HCT116 (cell line): ENCODE data around the gene AASS. TPM values are rescaled to one million over a fixed set of nuclear protein-coding genes. Genes with fewer than 3 reads are reported as not detected.

Experiments used
- ATAC-seq: fragments of 200-7000 bp; cut with Tn5 transposase; 2 replicates; pipeline ENCODE4 v1.9.1; 2020; ENCODE audit warnings: mild to moderate bottlenecking, moderate library complexity
- BruUV-seq: library from RNA; stranded (reverse); fragments of 400-500 nt; replicated peaks from 2 replicates; lab custom pipeline; 2021; lab: Mats Ljungman, UMichigan
- CTCF ChIA-PET: fragments of 300-600 bp; sonication (Branson Sonifier 250); formaldehyde crosslinking; loops from one replicate; lab custom pipeline; 2021; ENCODE audit warnings: antibody characterized with exemption; lab: Charles Lee
- POLR2A ChIA-PET: fragments of 300-600, 350-600 bp; sonication (Branson Sonifier 250); formaldehyde crosslinking; loops from one replicate; lab custom pipeline; 2021; ENCODE audit warnings: antibody characterized with exemption; lab: Charles Lee
- RAD21 ChIA-PET, 2 experiments: fragments of 300-600 bp; sonication (Branson Sonifier 250); formaldehyde crosslinking; loops; one replicate each; lab custom pipeline; 2023; ENCODE audit warnings: low total read pairs in 2 of 2; ENCODE audit not compliant: uncharacterized antibody in 2 of 2, unreplicated experiment in 2 of 2, low non-redundant PET in 1 of 2; lab: Charles Lee
- DNase-seq: peaks from one replicate; pipeline ENCODE4 v3.0.0-alpha.2; 2010; ENCODE audit warnings: low read depth, low spot score
- H2AFZ ChIP-seq: fragments of 200-600 bp; shearing (Covaris generic), sonication (generic); 2 replicates; pipeline ENCODE4 v1.6.1; 2017; ENCODE audit warnings: low read depth, mixed run types, mixed read lengths, antibody characterized with exemption, low read length; ENCODE audit not compliant: poor library complexity, severe bottlenecking
- H3K27ac ChIP-seq: 2 replicates; pipeline ENCODE4 v1.5.1; 2012; ENCODE audit warnings: low read depth, low read length
- H3K27me3 ChIP-seq: fragments of 200-600 bp; sonication (generic); 2 replicates; pipeline ENCODE4 v1.6.1; 2016; ENCODE audit warnings: mixed run types, low read length, mixed read lengths; ENCODE audit not compliant: insufficient read depth
- H3K36me3 ChIP-seq, 2 experiments: fragments of 200-500 bp in 1 of 2; fragments of 200-600 bp in 1 of 2; sonication (Bioruptor generic) in 1 of 2; sonication (generic) in 1 of 2; 2 replicates each; pipeline versions ENCODE4 v1.5.1 to v1.6.1; 2014 to 2016; ENCODE audit warnings: low read length in 2 of 2, inconsistent platforms in 1 of 2, mixed read lengths in 1 of 2, mixed run types in 1 of 2; ENCODE audit not compliant: insufficient read depth in 2 of 2, control insufficient read depth in 1 of 2
- H3K4me1 ChIP-seq, 2 experiments: fragments of 200-600 bp in 1 of 2; sonication (generic) in 1 of 2; 2 replicates each; pipeline versions ENCODE4 v1.5.1 to v1.6.1; 2012 to 2017; ENCODE audit warnings: low read length in 2 of 2, inconsistent platforms in 1 of 2, mild to moderate bottlenecking in 1 of 2, mixed read lengths in 1 of 2, mixed run types in 1 of 2, moderate library complexity in 1 of 2; ENCODE audit not compliant: insufficient read depth in 2 of 2, control insufficient read depth in 1 of 2
- H3K4me2 ChIP-seq: fragments of 200-600 bp; sonication (generic); 2 replicates; pipeline ENCODE4 v1.6.1; 2017; ENCODE audit warnings: mixed run types, low read length, mixed read lengths
- H3K4me3 ChIP-seq, 2 experiments: fragments of 200-600 bp in 1 of 2; sonication (generic) in 1 of 2; replicated peaks in 1 of 2; 2 replicates each; pipeline ENCODE4 v1.5.1; 2011 to 2016; ENCODE audit warnings: low read length in 2 of 2, control low read depth in 1 of 2, low read depth in 1 of 2, mild to moderate bottlenecking in 1 of 2, mixed read lengths in 1 of 2, mixed run types in 1 of 2
- H3K79me2 ChIP-seq: fragments of 200-600 bp; sonication (generic); 2 replicates; pipeline ENCODE4 v1.6.1; 2017; ENCODE audit warnings: mild to moderate bottlenecking, mixed run types, low read length, moderate library complexity, mixed read lengths; ENCODE audit not compliant: insufficient read depth
- H3K9ac ChIP-seq: fragments of 200-600 bp; sonication (generic); 2 replicates; pipeline ENCODE4 v1.6.1; 2016; ENCODE audit warnings: low read length, mixed read lengths
- H3K9me2 ChIP-seq: fragments of 200-600 bp; sonication (generic), shearing (Covaris generic); 2 replicates; pipeline ENCODE4 v1.6.1; 2017; ENCODE audit warnings: mixed run types, mild to moderate bottlenecking, moderate library complexity; ENCODE audit not compliant: insufficient read depth
- H3K9me3 ChIP-seq, 2 experiments: fragments of 200-500 bp in 1 of 2; fragments of 200-600 bp in 1 of 2; sonication (Bioruptor generic) in 1 of 2; sonication (generic) in 1 of 2; 2 replicates each; pipeline ENCODE4 v1.6.1; 2014 to 2017; ENCODE audit warnings: low read length in 2 of 2, mixed read lengths in 2 of 2, inconsistent platforms in 1 of 2, low read depth in 1 of 2, mild to moderate bottlenecking in 1 of 2, mixed run types in 1 of 2, moderate library complexity in 1 of 2; ENCODE audit not compliant: control insufficient read depth in 1 of 2, insufficient read depth in 1 of 2
- H4K20me1 ChIP-seq: fragments of 200-600 bp; sonication (generic), shearing (Covaris generic); 2 replicates; pipeline ENCODE4 v1.6.1; 2017; ENCODE audit warnings: mixed run types, mild to moderate bottlenecking, moderate library complexity; ENCODE audit not compliant: insufficient read depth
- ATF3 ChIP-seq: IDR thresholded peaks from 2 replicates; pipeline ENCODE4 v1.6.1; 2012
- CBX3 ChIP-seq: IDR thresholded peaks from 2 replicates; pipeline ENCODE4 v1.6.1; 2012; ENCODE audit warnings: low read depth
- ELF1 ChIP-seq: IDR thresholded peaks from 2 replicates; pipeline ENCODE4 v1.6.1; 2012; ENCODE audit warnings: low read depth, borderline replicate concordance
- EZH2phosphoT487 ChIP-seq: fragments of 200-600 bp; IDR thresholded peaks from 2 replicates; pipeline ENCODE4 v1.6.1; 2018; ENCODE audit warnings: antibody characterized with exemption, borderline replicate concordance
- FOSL1 ChIP-seq: IDR thresholded peaks from 2 replicates; pipeline ENCODE4 v1.6.1; 2012; ENCODE audit warnings: low read depth
- JUND ChIP-seq: IDR thresholded peaks from 2 replicates; pipeline ENCODE4 v1.6.1; 2012
- POLR2A ChIP-seq: IDR thresholded peaks from 2 replicates; pipeline ENCODE4 v1.7.0; 2011; ENCODE audit warnings: borderline replicate concordance; ENCODE audit not compliant: insufficient read depth, insufficient read length; ENCODE audit errors: extremely low read depth
- RAD21 ChIP-seq: IDR thresholded peaks from 2 replicates; pipeline ENCODE4 v1.6.1; 2012; ENCODE audit warnings: low read depth, mild to moderate bottlenecking
- SP1 ChIP-seq: IDR thresholded peaks from 2 replicates; pipeline ENCODE4 v1.6.1; 2012; ENCODE audit warnings: low read depth
- TCF7L2 ChIP-seq: IDR thresholded peaks from 2 replicates; pipeline ENCODE4 v1.7.0; 2011; ENCODE audit warnings: borderline replicate concordance, inconsistent platforms; ENCODE audit not compliant: insufficient read depth, insufficient read length; ENCODE audit errors: extremely low read depth
- YY1 ChIP-seq: IDR thresholded peaks from 2 replicates; pipeline ENCODE4 v1.6.1; 2011; ENCODE audit warnings: low read length, low read depth, moderate library complexity, mild to moderate bottlenecking; ENCODE audit not compliant: insufficient replicate concordance; ENCODE audit errors: extremely low read depth
- ZFX ChIP-seq: fragments of 450-650 bp; IDR thresholded peaks from 2 replicates; pipeline ENCODE4 v1.6.1; 2017
- ZNF274 ChIP-seq: fragments of 200-500 bp; sonication (Bioruptor generic); IDR thresholded peaks from 2 replicates; pipeline ENCODE4 v1.6.1; 2014; ENCODE audit warnings: mild to moderate bottlenecking, low read depth, low read length, inconsistent platforms
- intact Hi-C: fragments of 100-400 bp; cut with micrococcal nuclease; formaldehyde crosslinking; loops from 2 replicates; pipeline ENCODE4 v1.10.0; 2022
- total RNA-seq: library from RNA; stranded (reverse); gene quantifications from one replicate; pipeline ENCODE4 v1.2.1, GENCODE V29; 2021; ENCODE audit not compliant: unreplicated experiment
- TF ChIP-seq, protein P1 (sequence below): IDR thresholded peaks from 2 replicates; pipeline ENCODE4 v1.6.1; 2012; ENCODE audit warnings: low read depth
- TF ChIP-seq, protein P2 (sequence below): IDR thresholded peaks from 2 replicates; pipeline ENCODE4 v1.6.1; 2012
- TF ChIP-seq, protein P3 (sequence below): IDR thresholded peaks from 2 replicates; pipeline ENCODE4 v1.6.1; 2011; ENCODE audit warnings: mild to moderate bottlenecking, low read length, moderate library complexity; ENCODE audit not compliant: insufficient replicate concordance; ENCODE audit errors: extremely low read depth

AASS gene
- total RNA-seq, 1 experiment from 2014 or later = 5.1 TPM

GRCh38 chr7:122068999-122069398 is 75.0 kb downstream of the AASS start:
- H3K4me1 ChIP-seq = no peaks in the 10 kb centered on the region
- CTCF ChIA-PET = no interaction called here
- H3K4me3 ChIP-seq = no peak overlapping the region
- H3K9me3 ChIP-seq = no peaks in the 10 kb centered on the region
- no peaks in the 10 kb centered on the region for H3K27me3 ChIP-seq
- no peaks in the 10 kb centered on the region for H3K9me2 ChIP-seq
- no peak overlapping the region for H2AFZ ChIP-seq
- no peaks in the 10 kb centered on the region for H3K36me3 ChIP-seq
- ATAC-seq (no peak), DNase-seq (no peak)
- POLR2A ChIA-PET = no interaction called here
- RAD21 ChIA-PET = no interaction called here
- no peak overlapping the region for H3K9ac ChIP-seq
- no peaks in the 10 kb centered on the region for H4K20me1 ChIP-seq
- H3K4me2 ChIP-seq = no peak overlapping the region
- BruUV-seq = no TSS peak
- no peak overlapping the region for H3K27ac ChIP-seq
- intact Hi-C loops = no loop called here
- no peak for TF ChIP-seq CBX3
- TF ChIP-seq YY1 = no peak
- H3K79me2 ChIP-seq = no peaks in the 10 kb centered on the region

GRCh38 chr7:122068046-122068445 is 76.0 kb downstream of the AASS start:
- Histone ChIP-seq H3K4me1 (no peaks in the 10 kb centered on the region), H2AFZ (no peak overlapping the region), H3K4me3 (no peak overlapping the region), H3K9me2 (no peaks in the 10 kb centered on the region), H3K4me2 (no peak overlapping the region), H3K9ac (no peak overlapping the region), H3K79me2 (no peaks in the 10 kb centered on the region), H3K9me3 (no peaks in the 10 kb centered on the region), H3K27me3 (no peaks in the 10 kb centered on the region), H3K36me3 (no peaks in the 10 kb centered on the region), H4K20me1 (no peaks in the 10 kb centered on the region), H3K27ac (no peak overlapping the region)
- POLR2A ChIA-PET = no interaction called here
- CTCF ChIA-PET = no interaction called here
- no peak for DNase-seq
- BruUV-seq = no TSS peak
- no peak for ATAC-seq
- RAD21 ChIA-PET = no interaction called here
- intact Hi-C loops = no loop called here
- TF ChIP-seq CBX3 = no peak
- TF ChIP-seq ATF3 = no peak
- TF ChIP-seq TCF7L2 = no peak
- no peak for TF ChIP-seq ELF1
- TF ChIP-seq, protein P1, sequence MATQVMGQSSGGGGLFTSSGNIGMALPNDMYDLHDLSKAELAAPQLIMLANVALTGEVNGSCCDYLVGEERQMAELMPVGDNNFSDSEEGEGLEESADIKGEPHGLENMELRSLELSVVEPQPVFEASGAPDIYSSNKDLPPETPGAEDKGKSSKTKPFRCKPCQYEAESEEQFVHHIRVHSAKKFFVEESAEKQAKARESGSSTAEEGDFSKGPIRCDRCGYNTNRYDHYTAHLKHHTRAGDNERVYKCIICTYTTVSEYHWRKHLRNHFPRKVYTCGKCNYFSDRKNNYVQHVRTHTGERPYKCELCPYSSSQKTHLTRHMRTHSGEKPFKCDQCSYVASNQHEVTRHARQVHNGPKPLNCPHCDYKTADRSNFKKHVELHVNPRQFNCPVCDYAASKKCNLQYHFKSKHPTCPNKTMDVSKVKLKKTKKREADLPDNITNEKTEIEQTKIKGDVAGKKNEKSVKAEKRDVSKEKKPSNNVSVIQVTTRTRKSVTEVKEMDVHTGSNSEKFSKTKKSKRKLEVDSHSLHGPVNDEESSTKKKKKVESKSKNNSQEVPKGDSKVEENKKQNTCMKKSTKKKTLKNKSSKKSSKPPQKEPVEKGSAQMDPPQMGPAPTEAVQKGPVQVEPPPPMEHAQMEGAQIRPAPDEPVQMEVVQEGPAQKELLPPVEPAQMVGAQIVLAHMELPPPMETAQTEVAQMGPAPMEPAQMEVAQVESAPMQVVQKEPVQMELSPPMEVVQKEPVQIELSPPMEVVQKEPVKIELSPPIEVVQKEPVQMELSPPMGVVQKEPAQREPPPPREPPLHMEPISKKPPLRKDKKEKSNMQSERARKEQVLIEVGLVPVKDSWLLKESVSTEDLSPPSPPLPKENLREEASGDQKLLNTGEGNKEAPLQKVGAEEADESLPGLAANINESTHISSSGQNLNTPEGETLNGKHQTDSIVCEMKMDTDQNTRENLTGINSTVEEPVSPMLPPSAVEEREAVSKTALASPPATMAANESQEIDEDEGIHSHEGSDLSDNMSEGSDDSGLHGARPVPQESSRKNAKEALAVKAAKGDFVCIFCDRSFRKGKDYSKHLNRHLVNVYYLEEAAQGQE = no peak
- TF ChIP-seq POLR2A = no peak
- TF ChIP-seq FOSL1 = no peak
- TF ChIP-seq, protein P2, sequence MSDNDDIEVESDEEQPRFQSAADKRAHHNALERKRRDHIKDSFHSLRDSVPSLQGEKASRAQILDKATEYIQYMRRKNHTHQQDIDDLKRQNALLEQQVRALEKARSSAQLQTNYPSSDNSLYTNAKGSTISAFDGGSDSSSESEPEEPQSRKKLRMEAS = no peak
- no peak for TF ChIP-seq EZH2phosphoT487
- no peak for TF ChIP-seq ZNF274
- no peak for TF ChIP-seq RAD21
- TF ChIP-seq JUND = no peak
- no peak for TF ChIP-seq YY1
- no peak for TF ChIP-seq SP1
- no peak for TF ChIP-seq ZFX
- TF ChIP-seq, protein P3, sequence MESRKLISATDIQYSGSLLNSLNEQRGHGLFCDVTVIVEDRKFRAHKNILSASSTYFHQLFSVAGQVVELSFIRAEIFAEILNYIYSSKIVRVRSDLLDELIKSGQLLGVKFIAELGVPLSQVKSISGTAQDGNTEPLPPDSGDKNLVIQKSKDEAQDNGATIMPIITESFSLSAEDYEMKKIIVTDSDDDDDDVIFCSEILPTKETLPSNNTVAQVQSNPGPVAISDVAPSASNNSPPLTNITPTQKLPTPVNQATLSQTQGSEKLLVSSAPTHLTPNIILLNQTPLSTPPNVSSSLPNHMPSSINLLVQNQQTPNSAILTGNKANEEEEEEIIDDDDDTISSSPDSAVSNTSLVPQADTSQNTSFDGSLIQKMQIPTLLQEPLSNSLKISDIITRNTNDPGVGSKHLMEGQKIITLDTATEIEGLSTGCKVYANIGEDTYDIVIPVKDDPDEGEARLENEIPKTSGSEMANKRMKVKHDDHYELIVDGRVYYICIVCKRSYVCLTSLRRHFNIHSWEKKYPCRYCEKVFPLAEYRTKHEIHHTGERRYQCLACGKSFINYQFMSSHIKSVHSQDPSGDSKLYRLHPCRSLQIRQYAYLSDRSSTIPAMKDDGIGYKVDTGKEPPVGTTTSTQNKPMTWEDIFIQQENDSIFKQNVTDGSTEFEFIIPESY = no peak
